CD14-positive monocyte (primary cell): ENCODE measurements around the gene SMCO4. TPM values are rescaled to one million over a fixed set of nuclear protein-coding genes. Genes with fewer than 3 reads are reported as not detected.
A peak's percentile ranks its signal among the peaks of the same experiment; 100 is the strongest.

ENCODE experiments used
- DNase-seq, 3 donors: peaks; one replicate each; pipeline ENCODE4 v3.0.0-alpha.2; 2011 to 2022
- H2AFZ ChIP-seq: 2 replicates; pipeline ENCODE4 v1.6.0; 2012; ENCODE audit warnings: mild to moderate bottlenecking, low read depth, low read length, inconsistent platforms; ENCODE audit not compliant: insufficient read depth, poor library complexity, severe bottlenecking
- H3K27ac ChIP-seq, 2 donors: 1 replicate in 1 of 2; 2 replicates in 1 of 2; pipeline ENCODE4 v1.5.1; 2012 to 2013; ENCODE audit warnings: low read length in 2 of 2, control low read depth in 1 of 2, inconsistent platforms in 1 of 2, low read depth in 1 of 2, mild to moderate bottlenecking in 1 of 2
- H3K27me3 ChIP-seq, 2 donors: one replicate each; pipeline versions ENCODE4 v1.6.0 to v1.6.1; 2011 to 2013; ENCODE audit warnings: low read length in 2 of 2; ENCODE audit not compliant: control insufficient read depth in 2 of 2, insufficient read depth in 2 of 2
- H3K36me3 ChIP-seq, 2 donors: replicated peaks in 1 of 2; 1 replicate in 1 of 2; 2 replicates in 1 of 2; pipeline versions ENCODE4 v1.5.1 to v1.6.1; 2012 to 2013; ENCODE audit warnings: low read length in 2 of 2, control low read depth in 1 of 2, inconsistent platforms in 1 of 2, mild to moderate bottlenecking in 1 of 2; ENCODE audit not compliant: insufficient read depth in 2 of 2, control insufficient read depth in 1 of 2
- H3K4me1 ChIP-seq, 2 donors: 1 replicate in 1 of 2; 2 replicates in 1 of 2; pipeline versions ENCODE4 v1.5.1 to v1.6.1; 2012 to 2013; ENCODE audit warnings: low read length in 2 of 2, control low read depth in 1 of 2, inconsistent platforms in 1 of 2, mild to moderate bottlenecking in 1 of 2, moderate library complexity in 1 of 2; ENCODE audit not compliant: insufficient read depth in 2 of 2, control insufficient read depth in 1 of 2
- H3K4me2 ChIP-seq: replicated peaks from 2 replicates; pipeline ENCODE3; 2012; ENCODE audit warnings: low read length, moderate library complexity, mild to moderate bottlenecking; ENCODE audit not compliant: poor library complexity, severe bottlenecking; ENCODE audit errors: extremely low read depth
- H3K4me3 ChIP-seq, 3 experiments: fragments of 200-600 bp in 1 of 3; sonication (generic) in 1 of 3; replicated peaks in 1 of 3; 1 replicate in 2 of 3; 2 replicates in 1 of 3; pipeline ENCODE4 v1.5.1; 2011 to 2013; ENCODE audit warnings: low read length in 3 of 3, mild to moderate bottlenecking in 3 of 3, control low read depth in 2 of 3, low read depth in 2 of 3, inconsistent platforms in 1 of 3, moderate library complexity in 1 of 3
- H3K79me2 ChIP-seq: 2 replicates; pipeline ENCODE4 v1.6.0; 2012; ENCODE audit warnings: mild to moderate bottlenecking, control low read depth, inconsistent platforms, low read length, moderate library complexity; ENCODE audit not compliant: insufficient read depth
- H3K9ac ChIP-seq: 2 replicates; pipeline ENCODE4 v1.6.0; 2017; ENCODE audit warnings: low read length, mild to moderate bottlenecking; ENCODE audit not compliant: insufficient read depth, poor library complexity, severe bottlenecking
- H3K9me3 ChIP-seq, 2 donors: replicated peaks in 1 of 2; 1 replicate in 1 of 2; 2 replicates in 1 of 2; pipeline versions ENCODE4 v1.5.1 to v1.6.1; 2012 to 2013; ENCODE audit warnings: low read length in 2 of 2, control low read depth in 1 of 2; ENCODE audit not compliant: control insufficient read depth in 1 of 2, insufficient read depth in 1 of 2
- H4K20me1 ChIP-seq: 2 replicates; pipeline ENCODE4 v1.6.0; 2012; ENCODE audit warnings: mild to moderate bottlenecking, low read length, control low read depth, moderate library complexity; ENCODE audit not compliant: insufficient read depth
- H3K27ac Mint-ChIP-seq, 7 donors: one replicate each; pipeline ENCODE4 v1.8.0; 2020; ENCODE audit warnings: mild to moderate bottlenecking in 7 of 7, mixed read lengths in 7 of 7, moderate library complexity in 6 of 7, inconsistent platforms in 2 of 7
- H3K27me3 Mint-ChIP-seq, 3 donors: one replicate each; pipeline ENCODE4 v1.8.0; 2021 to 2022; ENCODE audit warnings: low read depth in 3 of 3, mild to moderate bottlenecking in 3 of 3, mixed read lengths in 3 of 3, moderate library complexity in 3 of 3, inconsistent platforms in 1 of 3
- H3K36me3 Mint-ChIP-seq, 2 donors: one replicate each; pipeline ENCODE4 v1.8.0; 2020; ENCODE audit warnings: mixed read lengths in 2 of 2, inconsistent platforms in 1 of 2, mild to moderate bottlenecking in 1 of 2
- H3K4me1 Mint-ChIP-seq: one replicate; pipeline ENCODE4 v1.8.0; 2020; ENCODE audit warnings: mild to moderate bottlenecking, mixed read lengths
- H3K4me3 Mint-ChIP-seq, 2 donors: one replicate each; pipeline ENCODE4 v1.8.0; 2020; ENCODE audit warnings: mild to moderate bottlenecking in 2 of 2, mixed read lengths in 2 of 2, moderate library complexity in 1 of 2
- H3K9me3 Mint-ChIP-seq, 7 donors: one replicate each; pipeline ENCODE4 v1.8.0; 2020 to 2022; ENCODE audit warnings: mixed read lengths in 7 of 7, mild to moderate bottlenecking in 6 of 7, moderate library complexity in 6 of 7, inconsistent platforms in 2 of 7
- WGBS: methylation state at CpG from one replicate; pipeline ENCODE4 v1.1.5; 2013; ENCODE audit warnings: missing lambda C conversion rate; ENCODE audit not compliant: insufficient coverage; 5-methylcytosine and 5-hydroxymethylcytosine counted together
- intact Hi-C, 2 donors: fragments of 100-400 bp; cut with micrococcal nuclease; formaldehyde crosslinking; loops; one replicate each; pipeline versions ENCODE4 v1.15.0 to v1.15.1; 2023
- polyA plus RNA-seq, 3 donors: library from polyadenylated mRNA; depleted of rRNA in 1 of 3; unstranded in 2 of 3; stranded (reverse) in 1 of 3; fragments of 300-500 nt in 2 of 3; fragments of >200 nt in 1 of 3; fragmentation: Illumina TruSeq in 2 of 3; gene quantifications; 1 replicate in 2 of 3; 2 replicates in 1 of 3; pipeline ENCODE4 v1.2.3, GENCODE V29; 2012 to 2021
- TF ChIP-seq, protein P1 (sequence below): fragments of 200-600 bp; IDR thresholded peaks from one replicate; pipeline ENCODE4 v1.8.0; 2022; ENCODE audit warnings: antibody characterized with exemption, mild to moderate bottlenecking

Gene SMCO4
- polyA plus RNA-seq, 3 donors, result 110 to 242 (median 169) TPM

DNA sequence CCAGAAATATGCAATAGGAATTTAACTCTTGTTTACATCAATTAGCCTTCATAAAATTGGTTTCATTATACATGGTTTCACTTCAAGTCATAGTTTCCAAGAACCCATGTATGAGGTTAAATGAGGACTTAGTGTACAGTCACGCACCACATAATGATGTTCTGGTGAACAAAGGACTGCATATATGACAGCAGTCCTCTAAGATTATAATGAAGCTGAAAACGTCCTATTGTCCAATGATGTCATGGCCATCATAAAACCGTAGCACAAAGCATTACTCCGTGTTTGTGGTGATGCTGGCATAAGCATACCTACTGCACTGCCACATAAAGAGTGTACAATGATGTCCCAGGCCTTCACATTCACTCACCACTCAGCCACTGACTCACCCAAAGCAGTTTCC is 31.1 kb downstream of the SMCO4 start:
- WGBS, result 100% methylated on average over 3 of the region's 4 CpGs
- no peak overlapping the region for H2AFZ ChIP-seq
- no peak overlapping the region for H3K4me3 ChIP-seq
- H3K36me3 ChIP-seq, result peaks cover 0 to 4% of the 10 kb centered on the region in 2 donors
- H3K4me3 Mint-ChIP-seq, result no peak overlapping the region
- H3K4me1 ChIP-seq, result peaks cover 21 to 23% of the 10 kb centered on the region in 2 donors
- intact Hi-C loops, result no loop called here
- peaks cover 0 to 11% (median 8%) of the 10 kb centered on the region in 7 donors for H3K9me3 Mint-ChIP-seq
- peaks cover 30% of the 10 kb centered on the region for H3K4me1 Mint-ChIP-seq
- TF ChIP-seq, protein P1, sequence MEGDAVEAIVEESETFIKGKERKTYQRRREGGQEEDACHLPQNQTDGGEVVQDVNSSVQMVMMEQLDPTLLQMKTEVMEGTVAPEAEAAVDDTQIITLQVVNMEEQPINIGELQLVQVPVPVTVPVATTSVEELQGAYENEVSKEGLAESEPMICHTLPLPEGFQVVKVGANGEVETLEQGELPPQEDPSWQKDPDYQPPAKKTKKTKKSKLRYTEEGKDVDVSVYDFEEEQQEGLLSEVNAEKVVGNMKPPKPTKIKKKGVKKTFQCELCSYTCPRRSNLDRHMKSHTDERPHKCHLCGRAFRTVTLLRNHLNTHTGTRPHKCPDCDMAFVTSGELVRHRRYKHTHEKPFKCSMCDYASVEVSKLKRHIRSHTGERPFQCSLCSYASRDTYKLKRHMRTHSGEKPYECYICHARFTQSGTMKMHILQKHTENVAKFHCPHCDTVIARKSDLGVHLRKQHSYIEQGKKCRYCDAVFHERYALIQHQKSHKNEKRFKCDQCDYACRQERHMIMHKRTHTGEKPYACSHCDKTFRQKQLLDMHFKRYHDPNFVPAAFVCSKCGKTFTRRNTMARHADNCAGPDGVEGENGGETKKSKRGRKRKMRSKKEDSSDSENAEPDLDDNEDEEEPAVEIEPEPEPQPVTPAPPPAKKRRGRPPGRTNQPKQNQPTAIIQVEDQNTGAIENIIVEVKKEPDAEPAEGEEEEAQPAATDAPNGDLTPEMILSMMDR, result no peak
- peaks cover 90% of the 10 kb centered on the region for H4K20me1 ChIP-seq
- peaks cover 12 to 23% of the 10 kb centered on the region in 2 donors for H3K36me3 Mint-ChIP-seq
- DNase-seq, result no peak
- no peak overlapping the region for H3K27ac Mint-ChIP-seq
- no peaks in the 10 kb centered on the region for H3K27me3 ChIP-seq
- H3K9me3 ChIP-seq, result peaks cover 0 to 3% of the 10 kb centered on the region in 2 donors
- no peak overlapping the region for H3K9ac ChIP-seq
- H3K79me2 ChIP-seq, result peaks cover 79% of the 10 kb centered on the region
- H3K4me2 ChIP-seq, result no peak overlapping the region
- peaks cover 0 to 1% (median 0%) of the 10 kb centered on the region in 3 donors for H3K27me3 Mint-ChIP-seq
- H3K27ac ChIP-seq, result no peak overlapping the region

DNA sequence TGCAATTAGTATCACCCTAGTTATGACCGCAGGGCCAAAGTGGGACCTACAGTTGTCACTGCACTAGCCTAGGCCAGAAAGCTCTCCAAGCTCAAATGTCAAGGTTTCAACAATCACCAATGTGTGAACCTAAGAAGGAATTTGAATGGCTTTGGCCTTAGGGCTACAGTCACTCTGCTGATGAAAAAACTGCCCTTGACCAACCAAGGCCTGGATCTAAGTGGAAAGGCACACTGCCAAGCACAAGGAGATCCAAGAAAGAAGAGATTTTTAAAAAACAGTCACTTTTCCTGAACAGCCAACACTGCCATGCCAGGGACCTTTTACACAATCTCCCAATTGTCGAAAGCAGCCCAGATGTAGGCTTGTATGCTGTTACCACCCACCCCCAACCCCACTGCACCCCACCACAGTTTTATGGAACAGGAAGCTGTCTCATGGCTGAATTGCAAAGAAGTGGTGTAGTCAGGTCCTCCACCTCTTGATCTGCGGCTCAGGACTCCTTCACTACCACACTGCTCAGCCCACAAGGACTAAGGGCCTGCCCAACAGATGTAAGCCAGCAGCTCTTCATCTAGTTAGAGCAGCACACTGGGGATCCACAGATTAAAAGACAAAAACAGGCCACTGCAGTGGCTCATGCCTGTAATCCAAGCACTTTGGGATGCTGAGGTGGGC is 32.9 kb downstream of the SMCO4 start:
- no peak overlapping the region for H3K4me3 Mint-ChIP-seq
- Histone ChIP-seq H3K9ac (no peak overlapping the region), H3K27ac (no peak overlapping the region), H3K4me3 (no peak overlapping the region), H2AFZ (no peak overlapping the region), H3K4me2 (no peak overlapping the region), H3K36me3 (peaks cover 0 to 5% of the 10 kb centered on the region in 2 donors), H4K20me1 (peaks cover 92% of the 10 kb centered on the region), H3K4me1 (peaks cover 15 to 16% of the 10 kb centered on the region in 2 donors), H3K9me3 (peaks cover 0 to 3% of the 10 kb centered on the region in 2 donors), H3K79me2 (peaks cover 77% of the 10 kb centered on the region), H3K27me3 (no peaks in the 10 kb centered on the region)
- 38% methylated on average over 2 of the region's 3 CpGs for WGBS
- intact Hi-C loops, result no loop called here
- peak overlapping the region; percentile 7 to 85 (median 41) for H3K27ac Mint-ChIP-seq
- H3K27me3 Mint-ChIP-seq, result peaks cover 0 to 1% (median 0%) of the 10 kb centered on the region in 3 donors
- no peak for DNase-seq
- peaks cover 0 to 11% (median 8%) of the 10 kb centered on the region in 7 donors for H3K9me3 Mint-ChIP-seq
- H3K36me3 Mint-ChIP-seq, result peaks cover 10 to 24% of the 10 kb centered on the region in 2 donors
- peaks cover 23% of the 10 kb centered on the region for H3K4me1 Mint-ChIP-seq
- TF ChIP-seq, protein P1, result no peak
